Measurements from ENCODE around the gene ZNF331. TPM values are rescaled to one million over a fixed set of nuclear protein-coding genes. Genes with fewer than 3 reads are reported as not detected.

ZNF331 gene
- total and polyA plus RNA-seq, 2 of the 8 experiments (the other 6 are each of a cell fraction or from before 2014, with no cell fraction given) = 30.0 to 44.1 TPM

DNA sequence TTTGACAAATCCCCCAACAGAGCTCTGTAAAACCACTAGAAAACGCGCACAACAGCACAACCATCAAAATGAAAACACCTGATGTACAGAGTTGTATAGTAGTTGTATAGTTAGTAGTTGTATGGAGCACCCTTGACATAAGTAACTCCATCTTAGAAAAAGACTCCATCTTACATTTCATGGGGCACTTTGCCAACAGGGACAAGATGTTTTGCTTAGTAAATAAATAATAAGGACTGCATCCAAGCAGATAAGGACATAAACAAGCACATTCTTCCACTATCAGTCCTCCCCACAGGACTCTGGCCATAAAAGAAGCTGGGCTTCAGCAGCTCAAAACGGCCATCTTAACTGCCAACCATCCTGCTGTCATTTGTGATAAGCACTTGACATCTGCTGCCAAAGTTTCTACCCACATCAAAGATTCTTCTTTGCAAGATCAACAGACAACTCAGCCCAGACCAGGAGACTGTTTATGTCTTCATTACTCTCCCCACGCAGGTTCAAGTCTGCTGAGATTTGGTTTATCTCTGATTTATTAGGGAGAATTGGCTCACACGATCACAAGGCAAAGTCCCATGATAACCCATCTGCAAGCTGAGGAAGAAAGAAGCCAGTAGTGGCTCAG lies 20.7 kb upstream of the ZNF331 start (continued):
- TF ChIP-seq, protein P1, sequence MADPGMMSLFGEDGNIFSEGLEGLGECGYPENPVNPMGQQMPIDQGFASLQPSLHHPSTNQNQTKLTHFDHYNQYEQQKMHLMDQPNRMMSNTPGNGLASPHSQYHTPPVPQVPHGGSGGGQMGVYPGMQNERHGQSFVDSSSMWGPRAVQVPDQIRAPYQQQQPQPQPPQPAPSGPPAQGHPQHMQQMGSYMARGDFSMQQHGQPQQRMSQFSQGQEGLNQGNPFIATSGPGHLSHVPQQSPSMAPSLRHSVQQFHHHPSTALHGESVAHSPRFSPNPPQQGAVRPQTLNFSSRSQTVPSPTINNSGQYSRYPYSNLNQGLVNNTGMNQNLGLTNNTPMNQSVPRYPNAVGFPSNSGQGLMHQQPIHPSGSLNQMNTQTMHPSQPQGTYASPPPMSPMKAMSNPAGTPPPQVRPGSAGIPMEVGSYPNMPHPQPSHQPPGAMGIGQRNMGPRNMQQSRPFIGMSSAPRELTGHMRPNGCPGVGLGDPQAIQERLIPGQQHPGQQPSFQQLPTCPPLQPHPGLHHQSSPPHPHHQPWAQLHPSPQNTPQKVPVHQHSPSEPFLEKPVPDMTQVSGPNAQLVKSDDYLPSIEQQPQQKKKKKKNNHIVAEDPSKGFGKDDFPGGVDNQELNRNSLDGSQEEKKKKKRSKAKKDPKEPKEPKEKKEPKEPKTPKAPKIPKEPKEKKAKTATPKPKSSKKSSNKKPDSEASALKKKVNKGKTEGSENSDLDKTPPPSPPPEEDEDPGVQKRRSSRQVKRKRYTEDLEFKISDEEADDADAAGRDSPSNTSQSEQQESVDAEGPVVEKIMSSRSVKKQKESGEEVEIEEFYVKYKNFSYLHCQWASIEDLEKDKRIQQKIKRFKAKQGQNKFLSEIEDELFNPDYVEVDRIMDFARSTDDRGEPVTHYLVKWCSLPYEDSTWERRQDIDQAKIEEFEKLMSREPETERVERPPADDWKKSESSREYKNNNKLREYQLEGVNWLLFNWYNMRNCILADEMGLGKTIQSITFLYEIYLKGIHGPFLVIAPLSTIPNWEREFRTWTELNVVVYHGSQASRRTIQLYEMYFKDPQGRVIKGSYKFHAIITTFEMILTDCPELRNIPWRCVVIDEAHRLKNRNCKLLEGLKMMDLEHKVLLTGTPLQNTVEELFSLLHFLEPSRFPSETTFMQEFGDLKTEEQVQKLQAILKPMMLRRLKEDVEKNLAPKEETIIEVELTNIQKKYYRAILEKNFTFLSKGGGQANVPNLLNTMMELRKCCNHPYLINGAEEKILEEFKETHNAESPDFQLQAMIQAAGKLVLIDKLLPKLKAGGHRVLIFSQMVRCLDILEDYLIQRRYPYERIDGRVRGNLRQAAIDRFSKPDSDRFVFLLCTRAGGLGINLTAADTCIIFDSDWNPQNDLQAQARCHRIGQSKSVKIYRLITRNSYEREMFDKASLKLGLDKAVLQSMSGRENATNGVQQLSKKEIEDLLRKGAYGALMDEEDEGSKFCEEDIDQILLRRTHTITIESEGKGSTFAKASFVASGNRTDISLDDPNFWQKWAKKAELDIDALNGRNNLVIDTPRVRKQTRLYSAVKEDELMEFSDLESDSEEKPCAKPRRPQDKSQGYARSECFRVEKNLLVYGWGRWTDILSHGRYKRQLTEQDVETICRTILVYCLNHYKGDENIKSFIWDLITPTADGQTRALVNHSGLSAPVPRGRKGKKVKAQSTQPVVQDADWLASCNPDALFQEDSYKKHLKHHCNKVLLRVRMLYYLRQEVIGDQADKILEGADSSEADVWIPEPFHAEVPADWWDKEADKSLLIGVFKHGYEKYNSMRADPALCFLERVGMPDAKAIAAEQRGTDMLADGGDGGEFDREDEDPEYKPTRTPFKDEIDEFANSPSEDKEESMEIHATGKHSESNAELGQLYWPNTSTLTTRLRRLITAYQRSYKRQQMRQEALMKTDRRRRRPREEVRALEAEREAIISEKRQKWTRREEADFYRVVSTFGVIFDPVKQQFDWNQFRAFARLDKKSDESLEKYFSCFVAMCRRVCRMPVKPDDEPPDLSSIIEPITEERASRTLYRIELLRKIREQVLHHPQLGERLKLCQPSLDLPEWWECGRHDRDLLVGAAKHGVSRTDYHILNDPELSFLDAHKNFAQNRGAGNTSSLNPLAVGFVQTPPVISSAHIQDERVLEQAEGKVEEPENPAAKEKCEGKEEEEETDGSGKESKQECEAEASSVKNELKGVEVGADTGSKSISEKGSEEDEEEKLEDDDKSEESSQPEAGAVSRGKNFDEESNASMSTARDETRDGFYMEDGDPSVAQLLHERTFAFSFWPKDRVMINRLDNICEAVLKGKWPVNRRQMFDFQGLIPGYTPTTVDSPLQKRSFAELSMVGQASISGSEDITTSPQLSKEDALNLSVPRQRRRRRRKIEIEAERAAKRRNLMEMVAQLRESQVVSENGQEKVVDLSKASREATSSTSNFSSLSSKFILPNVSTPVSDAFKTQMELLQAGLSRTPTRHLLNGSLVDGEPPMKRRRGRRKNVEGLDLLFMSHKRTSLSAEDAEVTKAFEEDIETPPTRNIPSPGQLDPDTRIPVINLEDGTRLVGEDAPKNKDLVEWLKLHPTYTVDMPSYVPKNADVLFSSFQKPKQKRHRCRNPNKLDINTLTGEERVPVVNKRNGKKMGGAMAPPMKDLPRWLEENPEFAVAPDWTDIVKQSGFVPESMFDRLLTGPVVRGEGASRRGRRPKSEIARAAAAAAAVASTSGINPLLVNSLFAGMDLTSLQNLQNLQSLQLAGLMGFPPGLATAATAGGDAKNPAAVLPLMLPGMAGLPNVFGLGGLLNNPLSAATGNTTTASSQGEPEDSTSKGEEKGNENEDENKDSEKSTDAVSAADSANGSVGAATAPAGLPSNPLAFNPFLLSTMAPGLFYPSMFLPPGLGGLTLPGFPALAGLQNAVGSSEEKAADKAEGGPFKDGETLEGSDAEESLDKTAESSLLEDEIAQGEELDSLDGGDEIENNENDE (IDR thresholded peaks at IDR 0.05; ENCODE audit: insufficient replicate concordance, low read length) = no peak
- TF ChIP-seq SP2 (IDR thresholded peaks at IDR 0.05; ENCODE audit: low read length) (no peak), CREB1 (IDR thresholded peaks at IDR 0.05) (no peak), GTF2F1 (IDR thresholded peaks at IDR 0.05; ENCODE audit: borderline replicate concordance, low read depth, low read length) (no peak), EP300 (IDR thresholded peaks at IDR 0.05; ENCODE audit: borderline replicate concordance in 1 of 2, low read depth in 2 of 2, low read length in 2 of 2) (no peak), POU5F1 (IDR thresholded peaks at IDR 0.05; ENCODE audit: low read depth, low read length) (no peak), ASH2L (IDR thresholded peaks at IDR 0.05; ENCODE audit: low read length) (no peak), EGR1 (IDR thresholded peaks at IDR 0.05; ENCODE audit: borderline replicate concordance, low read depth, low read length) (no peak), CHD1 (IDR thresholded peaks at IDR 0.05; ENCODE audit: low read depth, low read length) (no peak), EZH2 (IDR thresholded peaks at IDR 0.05; ENCODE audit: low read depth, low read length, severe bottlenecking) (no peak), KDM4A (IDR thresholded peaks at IDR 0.05; ENCODE audit: low read depth, low read length, severe bottlenecking) (no peak), CBX5 (IDR thresholded peaks at IDR 0.05; ENCODE audit: low read depth, low read length) (no peak)

Measured in H1 (cell line).